Neural cell (in vitro differentiated cells): ENCODE measurements around the gene GPBAR1.

ENCODE experiments used
- MXI1 ChIP-seq: fragments of 450-650 bp; conservative IDR thresholded peaks from 2 replicates; pipeline ENCODE4 v1.6.1; 2014; ENCODE audit warnings: antibody characterized with exemption, mild to moderate bottlenecking; ENCODE audit not compliant: poor library complexity, severe bottlenecking
- REST ChIP-seq: IDR thresholded peaks from 2 replicates; pipeline ENCODE4 v1.6.1; 2012; ENCODE audit warnings: borderline replicate concordance
- TAF1 ChIP-seq: IDR thresholded peaks from 2 replicates; pipeline ENCODE4 v1.6.1; 2012; ENCODE audit warnings: low read depth
- TF ChIP-seq, protein P1 (sequence below): fragments of 450-650 bp; IDR thresholded peaks from 2 replicates; pipeline ENCODE4 v1.5.1; 2014; ENCODE audit warnings: antibody characterized with exemption, mild to moderate bottlenecking, moderate library complexity; ENCODE audit not compliant: poor library complexity, severe bottlenecking

DNA sequence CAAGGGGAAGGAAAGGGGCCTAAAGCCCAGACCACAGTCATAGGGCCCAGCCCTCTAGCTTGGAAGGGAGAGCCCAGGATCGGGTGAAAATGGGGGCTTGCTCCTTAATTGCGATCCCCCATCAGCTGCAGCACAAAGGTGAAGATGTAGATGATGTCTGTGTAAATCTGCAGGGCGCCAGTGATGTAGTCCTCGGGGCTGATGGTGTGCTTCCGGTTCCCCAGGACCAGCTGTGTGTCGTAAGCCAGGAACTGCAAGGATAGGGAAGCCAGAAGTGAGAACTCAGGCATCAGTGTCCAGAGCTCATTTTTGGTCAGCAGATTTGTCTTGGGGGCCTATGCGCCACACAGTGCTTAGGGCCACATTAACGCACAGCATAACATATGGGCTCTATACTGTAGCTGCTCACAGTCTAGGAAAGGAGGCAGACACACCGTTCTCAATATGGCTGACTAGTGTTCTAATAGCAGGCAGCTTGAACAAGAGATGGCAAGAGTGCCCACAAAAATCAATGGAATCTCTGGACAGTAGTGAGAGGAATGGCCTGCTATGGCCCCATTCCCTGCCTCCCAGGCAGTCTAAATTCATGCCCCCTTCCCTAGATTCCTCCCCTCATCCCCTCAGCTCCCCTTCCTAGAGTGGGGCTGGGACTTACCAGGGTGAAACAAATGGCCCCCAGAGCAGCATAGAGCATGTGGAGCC lies 14.7 kb downstream of the GPBAR1 start:
- no peak for TF ChIP-seq MXI1
- TF ChIP-seq, protein P1, sequence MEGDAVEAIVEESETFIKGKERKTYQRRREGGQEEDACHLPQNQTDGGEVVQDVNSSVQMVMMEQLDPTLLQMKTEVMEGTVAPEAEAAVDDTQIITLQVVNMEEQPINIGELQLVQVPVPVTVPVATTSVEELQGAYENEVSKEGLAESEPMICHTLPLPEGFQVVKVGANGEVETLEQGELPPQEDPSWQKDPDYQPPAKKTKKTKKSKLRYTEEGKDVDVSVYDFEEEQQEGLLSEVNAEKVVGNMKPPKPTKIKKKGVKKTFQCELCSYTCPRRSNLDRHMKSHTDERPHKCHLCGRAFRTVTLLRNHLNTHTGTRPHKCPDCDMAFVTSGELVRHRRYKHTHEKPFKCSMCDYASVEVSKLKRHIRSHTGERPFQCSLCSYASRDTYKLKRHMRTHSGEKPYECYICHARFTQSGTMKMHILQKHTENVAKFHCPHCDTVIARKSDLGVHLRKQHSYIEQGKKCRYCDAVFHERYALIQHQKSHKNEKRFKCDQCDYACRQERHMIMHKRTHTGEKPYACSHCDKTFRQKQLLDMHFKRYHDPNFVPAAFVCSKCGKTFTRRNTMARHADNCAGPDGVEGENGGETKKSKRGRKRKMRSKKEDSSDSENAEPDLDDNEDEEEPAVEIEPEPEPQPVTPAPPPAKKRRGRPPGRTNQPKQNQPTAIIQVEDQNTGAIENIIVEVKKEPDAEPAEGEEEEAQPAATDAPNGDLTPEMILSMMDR, result no peak
- no peak for TF ChIP-seq TAF1
- TF ChIP-seq REST, result no peak
